C4-2B (cell line): ENCODE data around the gene CRACR2A.

ENCODE experiments used
- H3K27ac ChIP-seq: fragments of 450-650 bp; 2 replicates; pipeline ENCODE4 v1.5.1; 2017
- CTCF ChIP-seq: fragments of 450-650 bp; conservative IDR thresholded peaks from 2 replicates; pipeline ENCODE4 v1.5.1; 2017; ENCODE audit warnings: mild to moderate bottlenecking
- ZFX ChIP-seq: fragments of 450-650 bp; IDR thresholded peaks from 2 replicates; pipeline ENCODE4 v1.6.1; 2017

The CRACR2A gene

GRCh38 chr12:3620856-3621255 lies 132.1 kb downstream of the CRACR2A start:
- H3K27ac ChIP-seq, result no peak overlapping the region
- TF ChIP-seq ZFX (no peak), CTCF (no peak)

- TF ChIP-seq CTCF (no peak), ZFX (no peak)
- no peak overlapping the region for H3K27ac ChIP-seq
Observed at GRCh38 chr12:3617565-3617964, 135.3 kb downstream of the CRACR2A start.

DNA sequence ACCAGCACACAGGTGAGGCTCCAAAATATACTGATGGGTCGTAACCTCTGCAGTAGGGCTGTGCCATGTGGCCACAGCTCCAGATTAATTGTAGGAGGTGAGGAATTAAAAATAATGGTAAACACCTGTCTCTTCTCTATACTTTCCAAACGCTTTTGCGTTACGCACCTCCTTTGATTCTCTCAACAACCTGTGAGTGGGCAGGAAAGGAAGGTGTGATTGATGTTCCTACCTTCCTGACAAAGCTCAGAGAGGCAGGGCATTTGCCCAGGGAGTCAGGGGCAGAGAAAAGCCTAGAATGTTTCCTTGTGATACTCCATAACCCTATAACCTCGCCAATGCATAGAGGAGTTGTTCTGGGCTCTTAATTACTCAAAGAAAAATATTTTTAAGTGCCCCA lies 137.0 kb downstream of the CRACR2A start:
- TF ChIP-seq ZFX (no peak), CTCF (no peak)
- H3K27ac ChIP-seq, result no peak overlapping the region

DNA sequence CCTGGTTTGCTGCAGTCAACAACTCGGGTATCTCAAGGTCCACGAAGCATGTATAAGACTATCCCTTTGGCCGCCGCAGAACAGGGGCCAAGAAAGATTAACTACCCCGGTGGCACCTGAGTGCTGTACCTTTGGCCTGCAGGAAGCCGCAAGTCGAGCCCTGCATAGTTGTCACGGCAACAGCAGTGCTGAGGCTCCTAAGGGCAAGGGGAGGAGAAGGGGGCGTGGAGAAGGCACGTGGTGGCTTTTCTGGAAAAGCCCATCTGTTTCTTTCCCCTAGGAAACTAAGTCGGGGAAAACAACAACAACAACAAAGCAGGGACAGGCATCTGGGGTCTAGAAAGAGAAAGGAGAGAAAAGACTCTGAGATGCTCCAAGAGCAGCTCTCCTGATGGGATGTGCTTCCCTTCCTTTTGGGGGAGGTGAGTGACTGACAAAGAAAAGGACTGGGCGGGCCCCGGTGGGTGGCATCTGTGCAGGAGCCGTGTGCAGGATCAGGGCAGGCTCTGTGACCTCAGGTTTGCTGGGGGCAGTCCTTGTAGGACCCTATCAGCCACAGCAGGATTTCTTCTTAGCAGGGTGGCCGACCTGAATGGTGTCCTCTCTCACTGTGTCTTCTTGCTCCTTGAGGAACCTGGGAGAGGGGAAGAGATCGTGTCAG lies 138.0 kb downstream of the CRACR2A start:
- no peak overlapping the region for H3K27ac ChIP-seq
- TF ChIP-seq CTCF (no peak), ZFX (no peak)

GRCh38 chr12:3613641-3614395 lies 139.1 kb downstream of the CRACR2A start:
- TF ChIP-seq CTCF (no peak), ZFX (no peak)
- no peak overlapping the region for H3K27ac ChIP-seq

DNA sequence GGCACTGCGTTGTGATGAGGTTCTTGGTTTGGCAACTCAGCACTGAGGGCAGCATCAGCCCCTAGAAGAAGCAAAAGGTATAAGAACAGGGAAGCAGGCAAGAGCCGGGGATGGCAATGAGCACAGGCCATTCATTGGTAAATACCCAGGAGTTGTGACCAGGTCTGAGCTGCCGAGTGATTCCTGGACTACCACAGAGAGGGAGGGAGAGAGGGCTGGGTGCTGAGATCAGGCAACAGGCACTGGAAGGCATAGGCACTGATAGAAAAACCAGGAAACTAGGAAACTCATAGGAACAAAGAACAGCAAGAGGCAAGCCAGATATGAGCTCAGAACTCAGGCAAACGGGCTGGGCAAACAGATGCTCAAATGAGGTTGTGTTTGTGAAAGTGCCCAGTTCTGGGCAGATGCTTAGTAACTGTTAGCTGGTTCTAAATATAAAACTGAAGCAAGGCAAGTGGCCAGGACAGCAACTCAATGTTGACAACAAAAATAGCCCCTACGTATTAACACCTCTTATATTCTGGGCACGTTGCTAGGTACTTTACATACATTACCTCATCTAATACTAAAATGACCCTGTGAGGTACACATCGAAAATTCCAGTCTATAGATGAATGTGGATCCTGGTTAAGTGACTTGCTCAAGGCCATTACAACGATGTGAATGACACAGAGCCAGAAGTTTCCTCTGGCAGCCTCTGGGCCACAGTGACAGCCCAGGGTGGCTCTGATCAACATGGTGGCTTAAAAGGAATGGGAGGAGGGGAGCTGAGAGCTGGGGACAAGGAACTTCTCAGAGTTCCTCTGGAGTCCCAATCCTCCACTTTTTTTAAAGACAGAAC lies 140.8 kb downstream of the CRACR2A start:
- no peak for TF ChIP-seq CTCF
- no peak for TF ChIP-seq ZFX
- H3K27ac ChIP-seq, result no peak overlapping the region

- H3K27ac ChIP-seq, result no peak overlapping the region
- TF ChIP-seq ZFX (no peak), CTCF (no peak)
Observed at GRCh38 chr12:3607821-3608220, 145.1 kb downstream of the CRACR2A start.
